T-helper 1 cell (primary cell): ENCODE data around the gene DIP2B.

Source experiments
- DNase-seq, 5 donors: peaks; one replicate each; pipeline ENCODE4 v3.0.0-alpha.2; 2012 to 2020

Gene DIP2B

GRCh38 chr12:50778663-50779590 lies 274.1 kb downstream of the DIP2B start:
- no peak for DNase-seq

GRCh38 chr12:50780013-50780412 lies 275.2 kb downstream of the DIP2B start:
- no peak for DNase-seq

- DNase-seq, result peak in 1 of 5 donors; percentile 39
These were observed 279.7 kb downstream of the DIP2B start for GRCh38 chr12:50784501-50784900.

GRCh38 chr12:50785406-50786001 lies 280.7 kb downstream of the DIP2B start:
- no peak for DNase-seq

- no peak for DNase-seq
These were observed 281.9 kb downstream of the DIP2B start for GRCh38 chr12:50786498-50787231.

GRCh38 chr12:50787618-50788017 lies 282.8 kb downstream of the DIP2B start:
- DNase-seq, result no peak

- DNase-seq, result no peak
These were observed 283.8 kb downstream of the DIP2B start for GRCh38 chr12:50788561-50788960.

GRCh38 chr12:50790081-50790480 lies 285.3 kb downstream of the DIP2B start:
- no peak for DNase-seq
